Measurements from ENCODE around the gene CADM2. TPM values are rescaled to one million over a fixed set of nuclear protein-coding genes. Genes with fewer than 3 reads are reported as not detected.

CADM2 gene
- total RNA-seq, 1 experiment from 2014 or later = 3.7 TPM

DNA sequence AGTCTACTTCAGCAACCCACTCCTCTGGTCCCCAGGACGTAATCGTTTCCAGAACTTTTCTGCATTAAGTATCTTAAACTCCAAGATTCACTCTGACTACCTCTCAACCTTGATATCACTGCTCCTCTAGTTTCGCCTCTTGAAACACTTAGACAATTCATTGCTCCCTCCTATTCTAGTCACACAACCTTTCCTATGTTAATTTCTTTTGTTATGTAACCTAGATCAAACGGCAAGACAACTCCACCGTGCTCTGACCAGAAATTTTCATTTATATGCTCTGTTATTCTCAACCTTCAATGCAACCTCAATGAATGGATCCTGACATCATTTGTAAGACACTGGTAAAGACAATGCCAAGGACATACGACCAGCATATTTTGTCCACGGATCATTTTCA lies 71.3 kb downstream of the CADM2 start:
- H3K9me3 ChIP-seq (ENCODE audit: low read depth, low read length, poor library complexity, severe bottlenecking) = no peaks in the 10 kb centered on the region
- H3K27ac ChIP-seq (ENCODE audit: low read depth, low read length, poor library complexity, severe bottlenecking) = no peak overlapping the region
- TF ChIP-seq, protein P1, sequence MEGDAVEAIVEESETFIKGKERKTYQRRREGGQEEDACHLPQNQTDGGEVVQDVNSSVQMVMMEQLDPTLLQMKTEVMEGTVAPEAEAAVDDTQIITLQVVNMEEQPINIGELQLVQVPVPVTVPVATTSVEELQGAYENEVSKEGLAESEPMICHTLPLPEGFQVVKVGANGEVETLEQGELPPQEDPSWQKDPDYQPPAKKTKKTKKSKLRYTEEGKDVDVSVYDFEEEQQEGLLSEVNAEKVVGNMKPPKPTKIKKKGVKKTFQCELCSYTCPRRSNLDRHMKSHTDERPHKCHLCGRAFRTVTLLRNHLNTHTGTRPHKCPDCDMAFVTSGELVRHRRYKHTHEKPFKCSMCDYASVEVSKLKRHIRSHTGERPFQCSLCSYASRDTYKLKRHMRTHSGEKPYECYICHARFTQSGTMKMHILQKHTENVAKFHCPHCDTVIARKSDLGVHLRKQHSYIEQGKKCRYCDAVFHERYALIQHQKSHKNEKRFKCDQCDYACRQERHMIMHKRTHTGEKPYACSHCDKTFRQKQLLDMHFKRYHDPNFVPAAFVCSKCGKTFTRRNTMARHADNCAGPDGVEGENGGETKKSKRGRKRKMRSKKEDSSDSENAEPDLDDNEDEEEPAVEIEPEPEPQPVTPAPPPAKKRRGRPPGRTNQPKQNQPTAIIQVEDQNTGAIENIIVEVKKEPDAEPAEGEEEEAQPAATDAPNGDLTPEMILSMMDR (conservative IDR thresholded peaks at IDR 0.05; ENCODE audit: low read depth, low read length) = no peak
- TF ChIP-seq EZH2 (IDR thresholded peaks at IDR 0.05; ENCODE audit: borderline replicate concordance, low read depth, low read length, poor library complexity, severe bottlenecking) = no peak
- H3K4me1 ChIP-seq (ENCODE audit: insufficient read depth, low read length, poor library complexity, severe bottlenecking) = no peaks in the 10 kb centered on the region
- no TSS peak for BruUV-seq (replicated peaks)
- ChIA-PET POLR2A (ENCODE audit: low non-redundant PET) (no interaction called here), CTCF (no interaction called here)
- H3K36me3 ChIP-seq (ENCODE audit: insufficient read depth, low read length, poor library complexity, severe bottlenecking) = no peaks in the 10 kb centered on the region
- H3K27me3 ChIP-seq (replicated peaks; ENCODE audit: insufficient read depth, low read depth, low read length, poor library complexity) = no peaks in the 10 kb centered on the region
- no peak overlapping the region for H3K4me3 ChIP-seq (ENCODE audit: low read depth, low read length, poor library complexity, severe bottlenecking)
- no peak for DNase-seq (ENCODE audit: low spot score)
- intact Hi-C loops (cut with micrococcal nuclease; ENCODE audit: unreplicated experiment) = no loop called here

DNA sequence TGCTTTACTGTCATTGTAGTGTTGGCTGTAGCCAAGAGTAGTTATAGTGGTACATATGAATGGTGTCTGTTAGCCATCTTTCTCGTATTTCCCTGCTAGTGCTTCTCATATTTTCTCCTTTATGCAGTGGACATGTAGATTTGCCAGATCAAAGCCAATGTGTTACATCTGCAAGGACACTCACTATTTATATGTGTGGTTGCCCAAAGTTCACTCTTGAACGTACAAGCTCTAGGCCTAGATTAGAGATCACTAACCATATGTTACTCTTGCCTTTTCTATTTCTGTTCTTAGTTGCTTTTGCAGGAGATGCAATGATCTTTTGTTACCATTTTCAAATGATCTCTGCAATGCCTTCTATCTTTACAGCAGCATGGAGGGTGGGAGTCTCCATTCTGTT lies 78.4 kb downstream of the CADM2 start:
- TF ChIP-seq, protein P1 (conservative IDR thresholded peaks at IDR 0.05; ENCODE audit: low read depth, low read length) = no peak
- TF ChIP-seq EZH2 (IDR thresholded peaks at IDR 0.05; ENCODE audit: borderline replicate concordance, low read depth, low read length, poor library complexity, severe bottlenecking) = no peak
- no peaks in the 10 kb centered on the region for H3K4me1 ChIP-seq (ENCODE audit: insufficient read depth, low read length, poor library complexity, severe bottlenecking)
- no TSS peak for BruUV-seq (replicated peaks)
- no peaks in the 10 kb centered on the region for H3K9me3 ChIP-seq (ENCODE audit: low read depth, low read length, poor library complexity, severe bottlenecking)
- no peaks in the 10 kb centered on the region for H3K36me3 ChIP-seq (ENCODE audit: insufficient read depth, low read length, poor library complexity, severe bottlenecking)
- DNase-seq (ENCODE audit: low spot score) = no peak
- intact Hi-C loops (cut with micrococcal nuclease; ENCODE audit: unreplicated experiment) = no loop called here
- no peak overlapping the region for H3K4me3 ChIP-seq (ENCODE audit: low read depth, low read length, poor library complexity, severe bottlenecking)
- CTCF ChIA-PET = no interaction called here
- H3K27me3 ChIP-seq (replicated peaks; ENCODE audit: insufficient read depth, low read depth, low read length, poor library complexity) = no peaks in the 10 kb centered on the region
- no peak overlapping the region for H3K27ac ChIP-seq (ENCODE audit: low read depth, low read length, poor library complexity, severe bottlenecking)
- POLR2A ChIA-PET (ENCODE audit: low non-redundant PET) = no interaction called here

DNA sequence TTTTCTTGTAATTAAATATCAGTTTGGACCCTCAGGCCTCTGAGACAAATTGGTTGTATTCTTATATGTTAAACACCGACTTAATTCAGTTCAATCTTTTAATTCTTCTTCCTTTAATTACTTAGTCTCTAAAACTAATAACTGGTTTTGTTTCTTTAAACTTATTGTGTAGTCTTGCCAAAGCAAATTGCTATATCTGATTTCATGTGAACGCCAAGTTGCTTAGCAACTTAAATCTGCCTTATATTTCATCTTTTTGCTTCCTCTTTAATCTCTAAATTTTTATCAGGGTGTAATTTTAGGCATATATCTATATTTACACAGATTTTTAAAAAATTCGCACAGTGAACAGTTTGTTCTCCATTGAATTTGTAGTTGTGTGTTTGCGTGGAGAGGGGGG lies 82.2 kb downstream of the CADM2 start:
- intact Hi-C loops (cut with micrococcal nuclease; ENCODE audit: unreplicated experiment) = no loop called here
- BruUV-seq (replicated peaks) = no TSS peak

More for the DNA sequence above, 82.2 kb downstream of the CADM2 start:
- Histone ChIP-seq H3K27me3 (replicated peaks; ENCODE audit: insufficient read depth, low read depth, low read length, poor library complexity) (no peaks in the 10 kb centered on the region), H3K4me3 (ENCODE audit: low read depth, low read length, poor library complexity, severe bottlenecking) (no peak overlapping the region), H3K36me3 (ENCODE audit: insufficient read depth, low read length, poor library complexity, severe bottlenecking) (no peaks in the 10 kb centered on the region), H3K27ac (ENCODE audit: low read depth, low read length, poor library complexity, severe bottlenecking) (no peak overlapping the region), H3K4me1 (ENCODE audit: insufficient read depth, low read length, poor library complexity, severe bottlenecking) (no peaks in the 10 kb centered on the region), H3K9me3 (ENCODE audit: low read depth, low read length, poor library complexity, severe bottlenecking) (no peaks in the 10 kb centered on the region)
- POLR2A ChIA-PET (ENCODE audit: low non-redundant PET) = no interaction called here
- TF ChIP-seq, protein P1 (conservative IDR thresholded peaks at IDR 0.05; ENCODE audit: low read depth, low read length) = no peak
- TF ChIP-seq EZH2 (IDR thresholded peaks at IDR 0.05; ENCODE audit: borderline replicate concordance, low read depth, low read length, poor library complexity, severe bottlenecking) = no peak
- CTCF ChIA-PET = no interaction called here
- no peak for DNase-seq (ENCODE audit: low spot score)

All from A673 (cell line).